HG03439 (cell line): Measurements from ENCODE around the gene REPS2.

Source experiments
- ATAC-seq: cut with Tn5 transposase; IDR thresholded peaks from one replicate; pipeline ENCODE4 v1.9.1; 2021; ENCODE audit warnings: mild to moderate bottlenecking, moderate library complexity; ENCODE audit not compliant: unreplicated experiment

The REPS2 gene

GRCh38 chrX:16946361-16946964 is at the start of gene REPS2:
REPS2 (plus strand) TSS chrX:16946658; CDS start chrX:16946862, 204 bp downstream.
- ATAC-seq, result peak; percentile 96

- no peak for ATAC-seq
Observed at GRCh38 chrX:16897445-16897844, 49.0 kb upstream of the REPS2 start.

GRCh38 chrX:16903274-16904022 is 43.0 kb upstream of the REPS2 start:
- no peak for ATAC-seq

- no peak for ATAC-seq
Observed at GRCh38 chrX:16910376-16910775, 36.1 kb upstream of the REPS2 start.

- ATAC-seq, result no peak
Observed at GRCh38 chrX:16914058-16914457, 32.4 kb upstream of the REPS2 start.

GRCh38 chrX:16916561-16916960 is 29.9 kb upstream of the REPS2 start:
- no peak for ATAC-seq

GRCh38 chrX:16917120-16917519 is 29.3 kb upstream of the REPS2 start:
- no peak for ATAC-seq

- no peak for ATAC-seq
Observed at GRCh38 chrX:16918979-16919378, 27.5 kb upstream of the REPS2 start.

- ATAC-seq, result no peak
Observed at GRCh38 chrX:16920075-16920474, 26.4 kb upstream of the REPS2 start.

- no peak for ATAC-seq
Observed at GRCh38 chrX:16923157-16923556, 23.3 kb upstream of the REPS2 start.

GRCh38 chrX:16924631-16925480 is 21.6 kb upstream of the REPS2 start:
- no peak for ATAC-seq

- no peak for ATAC-seq
Observed at GRCh38 chrX:16930392-16930791, 16.1 kb upstream of the REPS2 start.

- ATAC-seq, result no peak
Observed at GRCh38 chrX:16931371-16931770, 15.1 kb upstream of the REPS2 start.

- no peak for ATAC-seq
Observed at GRCh38 chrX:16931855-16932575, 14.4 kb upstream of the REPS2 start.

- ATAC-seq, result no peak
Observed at GRCh38 chrX:16934185-16934584, 12.3 kb upstream of the REPS2 start.

GRCh38 chrX:16946971-16947562 is 609 bp downstream of the REPS2 start:
- peak; percentile 40 for ATAC-seq

GRCh38 chrX:16950423-16950822 is 4.0 kb downstream of the REPS2 start:
- no peak for ATAC-seq

GRCh38 chrX:16953606-16954211 is 7.3 kb downstream of the REPS2 start:
- ATAC-seq, result no peak

GRCh38 chrX:16957751-16958150 is 11.3 kb downstream of the REPS2 start:
- ATAC-seq, result no peak

- ATAC-seq, result no peak
Observed at GRCh38 chrX:16958356-16958755, 11.9 kb downstream of the REPS2 start.
